ENCODE data around the gene SUB1. TPM values are rescaled to one million over a fixed set of nuclear protein-coding genes. Genes with fewer than 3 reads are reported as not detected.
"Not testable (repeated sequence)": the region's sequence is repeated elsewhere in the genome, so short reads cannot be mapped to it uniquely, and the experiment has no call there.

Gene SUB1
- polyA plus RNA-seq, 2 donors = 106 to 145 TPM

GRCh38 chr5:32545102-32545800, 40.1 kb upstream of the SUB1 start:
- H3K4me1 ChIP-seq (ENCODE audit: control insufficient read depth in 2 of 2, insufficient read depth in 2 of 2, low read length in 1 of 2) = no peaks in the 10 kb centered on the region
- H3K27ac ChIP-seq (ENCODE audit: low read depth in 2 of 2, low read length in 1 of 2) = no peak overlapping the region
- H3K9me3 ChIP-seq (ENCODE audit: control insufficient read depth in 2 of 2, insufficient read depth in 1 of 2, low read depth in 1 of 2, low read length in 1 of 2) = no peaks in the 10 kb centered on the region
- WGBS, 2 donors = 63 to 66% methylated on average over 12 of the region's 12 CpGs
- H3K4me3 ChIP-seq (ENCODE audit: low read depth in 1 of 2, low read length in 2 of 2) = no peak overlapping the region
- H3K27me3 ChIP-seq (ENCODE audit: control insufficient read depth in 1 of 2, insufficient read depth in 2 of 2, low read length in 2 of 2) = no peaks in the 10 kb centered on the region
- no peaks in the 10 kb centered on the region for H3K36me3 ChIP-seq (ENCODE audit: control insufficient read depth in 2 of 2, insufficient read depth in 2 of 2, low read length in 1 of 2)

- no peak overlapping the region for H3K27ac ChIP-seq (ENCODE audit: low read depth in 2 of 2, low read length in 1 of 2)
- no peak overlapping the region for H3K4me3 ChIP-seq (ENCODE audit: low read depth in 1 of 2, low read length in 2 of 2)
- H3K9me3 ChIP-seq (ENCODE audit: control insufficient read depth in 2 of 2, insufficient read depth in 1 of 2, low read depth in 1 of 2, low read length in 1 of 2) = no peaks in the 10 kb centered on the region
- H3K27me3 ChIP-seq (ENCODE audit: control insufficient read depth in 1 of 2, insufficient read depth in 2 of 2, low read length in 2 of 2) = no peaks in the 10 kb centered on the region
- no peaks in the 10 kb centered on the region for H3K36me3 ChIP-seq (ENCODE audit: control insufficient read depth in 2 of 2, insufficient read depth in 2 of 2, low read length in 1 of 2)
- WGBS, 2 donors = 52 to 71% methylated on average over 3 of the region's 3 CpGs
- H3K4me1 ChIP-seq (ENCODE audit: control insufficient read depth in 2 of 2, insufficient read depth in 2 of 2, low read length in 1 of 2) = no peaks in the 10 kb centered on the region
These were observed 34.2 kb upstream of the SUB1 start for GRCh38 chr5:32551194-32551593.

GRCh38 chr5:32551865-32552264, 33.5 kb upstream of the SUB1 start:
- 84 to 94% methylated on average over 2 of the region's 2 CpGs for WGBS, 2 donors
- H3K9me3 ChIP-seq (ENCODE audit: control insufficient read depth in 2 of 2, insufficient read depth in 1 of 2, low read depth in 1 of 2, low read length in 1 of 2) = no peaks in the 10 kb centered on the region
- no peaks in the 10 kb centered on the region for H3K4me1 ChIP-seq (ENCODE audit: control insufficient read depth in 2 of 2, insufficient read depth in 2 of 2, low read length in 1 of 2)
- no peak overlapping the region for H3K27ac ChIP-seq (ENCODE audit: low read depth in 2 of 2, low read length in 1 of 2)
- H3K36me3 ChIP-seq (ENCODE audit: control insufficient read depth in 2 of 2, insufficient read depth in 2 of 2, low read length in 1 of 2) = no peaks in the 10 kb centered on the region
- H3K27me3 ChIP-seq (ENCODE audit: control insufficient read depth in 1 of 2, insufficient read depth in 2 of 2, low read length in 2 of 2) = no peaks in the 10 kb centered on the region
- no peak overlapping the region for H3K4me3 ChIP-seq (ENCODE audit: low read depth in 1 of 2, low read length in 2 of 2)

GRCh38 chr5:32552491-32552890, 32.9 kb upstream of the SUB1 start:
- not testable (repeated sequence) for H3K4me1 ChIP-seq (ENCODE audit: control insufficient read depth in 2 of 2, insufficient read depth in 2 of 2, low read length in 1 of 2); H3K4me3 ChIP-seq (ENCODE audit: low read depth in 1 of 2, low read length in 2 of 2); H3K36me3 ChIP-seq (ENCODE audit: control insufficient read depth in 2 of 2, insufficient read depth in 2 of 2, low read length in 1 of 2); H3K9me3 ChIP-seq (ENCODE audit: control insufficient read depth in 2 of 2, insufficient read depth in 1 of 2, low read depth in 1 of 2, low read length in 1 of 2); H3K27ac ChIP-seq (ENCODE audit: low read depth in 2 of 2, low read length in 1 of 2); H3K27me3 ChIP-seq (ENCODE audit: control insufficient read depth in 1 of 2, insufficient read depth in 2 of 2, low read length in 2 of 2)
- 97 to 98% methylated on average over 6 of the region's 6 CpGs for WGBS, 2 donors

GRCh38 chr5:32552936-32553335, 32.4 kb upstream of the SUB1 start:
- WGBS, 2 donors = 97 to 99% methylated on average over 10 of the region's 10 CpGs
- Histone ChIP-seq H3K4me1 (ENCODE audit: control insufficient read depth in 2 of 2, insufficient read depth in 2 of 2, low read length in 1 of 2) (no peaks in the 10 kb centered on the region), H3K4me3 (ENCODE audit: low read depth in 1 of 2, low read length in 2 of 2) (no peak overlapping the region), H3K9me3 (ENCODE audit: control insufficient read depth in 2 of 2, insufficient read depth in 1 of 2, low read depth in 1 of 2, low read length in 1 of 2) (no peaks in the 10 kb centered on the region), H3K36me3 (ENCODE audit: control insufficient read depth in 2 of 2, insufficient read depth in 2 of 2, low read length in 1 of 2) (no peaks in the 10 kb centered on the region), H3K27ac (ENCODE audit: low read depth in 2 of 2, low read length in 1 of 2) (no peak overlapping the region), H3K27me3 (ENCODE audit: control insufficient read depth in 1 of 2, insufficient read depth in 2 of 2, low read length in 2 of 2) (no peaks in the 10 kb centered on the region)

- not testable (repeated sequence) for H3K27me3 ChIP-seq (ENCODE audit: control insufficient read depth in 1 of 2, insufficient read depth in 2 of 2, low read length in 2 of 2); H3K27ac ChIP-seq (ENCODE audit: low read depth in 2 of 2, low read length in 1 of 2); H3K36me3 ChIP-seq (ENCODE audit: control insufficient read depth in 2 of 2, insufficient read depth in 2 of 2, low read length in 1 of 2); H3K9me3 ChIP-seq (ENCODE audit: control insufficient read depth in 2 of 2, insufficient read depth in 1 of 2, low read depth in 1 of 2, low read length in 1 of 2); H3K4me1 ChIP-seq (ENCODE audit: control insufficient read depth in 2 of 2, insufficient read depth in 2 of 2, low read length in 1 of 2); H3K4me3 ChIP-seq (ENCODE audit: low read depth in 1 of 2, low read length in 2 of 2)
- 63 to 69% methylated on average over 2 of the region's 2 CpGs for WGBS, 2 donors
These were observed 31.1 kb upstream of the SUB1 start for GRCh38 chr5:32554181-32554780.

GRCh38 chr5:32556543-32556942, 28.8 kb upstream of the SUB1 start:
- not testable (repeated sequence) for H3K9me3 ChIP-seq (ENCODE audit: control insufficient read depth in 2 of 2, insufficient read depth in 1 of 2, low read depth in 1 of 2, low read length in 1 of 2); H3K4me1 ChIP-seq (ENCODE audit: control insufficient read depth in 2 of 2, insufficient read depth in 2 of 2, low read length in 1 of 2); H3K36me3 ChIP-seq (ENCODE audit: control insufficient read depth in 2 of 2, insufficient read depth in 2 of 2, low read length in 1 of 2); H3K27ac ChIP-seq (ENCODE audit: low read depth in 2 of 2, low read length in 1 of 2); H3K4me3 ChIP-seq (ENCODE audit: low read depth in 1 of 2, low read length in 2 of 2); H3K27me3 ChIP-seq (ENCODE audit: control insufficient read depth in 1 of 2, insufficient read depth in 2 of 2, low read length in 2 of 2)
- WGBS, 2 donors = 86 to 88% methylated on average over 6 of the region's 6 CpGs

GRCh38 chr5:32559411-32559810, 25.9 kb upstream of the SUB1 start:
- no peaks in the 10 kb centered on the region for H3K4me1 ChIP-seq (ENCODE audit: control insufficient read depth in 2 of 2, insufficient read depth in 2 of 2, low read length in 1 of 2)
- no peak overlapping the region for H3K27ac ChIP-seq (ENCODE audit: low read depth in 2 of 2, low read length in 1 of 2)
- no peaks in the 10 kb centered on the region for H3K9me3 ChIP-seq (ENCODE audit: control insufficient read depth in 2 of 2, insufficient read depth in 1 of 2, low read depth in 1 of 2, low read length in 1 of 2)
- H3K27me3 ChIP-seq (ENCODE audit: control insufficient read depth in 1 of 2, insufficient read depth in 2 of 2, low read length in 2 of 2) = no peaks in the 10 kb centered on the region
- no peaks in the 10 kb centered on the region for H3K36me3 ChIP-seq (ENCODE audit: control insufficient read depth in 2 of 2, insufficient read depth in 2 of 2, low read length in 1 of 2)
- H3K4me3 ChIP-seq (ENCODE audit: low read depth in 1 of 2, low read length in 2 of 2) = no peak overlapping the region

GRCh38 chr5:32559921-32560320, 25.4 kb upstream of the SUB1 start:
- no peaks in the 10 kb centered on the region for H3K36me3 ChIP-seq (ENCODE audit: control insufficient read depth in 2 of 2, insufficient read depth in 2 of 2, low read length in 1 of 2)

GRCh38 chr5:32562056-32562455, 23.3 kb upstream of the SUB1 start:
- Histone ChIP-seq H3K4me3 (ENCODE audit: low read depth in 1 of 2, low read length in 2 of 2) (no peak overlapping the region), H3K9me3 (ENCODE audit: control insufficient read depth in 2 of 2, insufficient read depth in 1 of 2, low read depth in 1 of 2, low read length in 1 of 2) (no peaks in the 10 kb centered on the region), H3K27ac (ENCODE audit: low read depth in 2 of 2, low read length in 1 of 2) (no peak overlapping the region), H3K27me3 (ENCODE audit: control insufficient read depth in 1 of 2, insufficient read depth in 2 of 2, low read length in 2 of 2) (no peaks in the 10 kb centered on the region), H3K4me1 (ENCODE audit: control insufficient read depth in 2 of 2, insufficient read depth in 2 of 2, low read length in 1 of 2) (no peaks in the 10 kb centered on the region), H3K36me3 (ENCODE audit: control insufficient read depth in 2 of 2, insufficient read depth in 2 of 2, low read length in 1 of 2) (no peaks in the 10 kb centered on the region)
- WGBS, 2 donors = 88 to 96% methylated on average over 2 of the region's 2 CpGs

More at GRCh38 chr5:32559921-32560320, 25.4 kb upstream of the SUB1 start:
- no peak overlapping the region for H3K27ac ChIP-seq (ENCODE audit: low read depth in 2 of 2, low read length in 1 of 2)
- no peak overlapping the region for H3K4me3 ChIP-seq (ENCODE audit: low read depth in 1 of 2, low read length in 2 of 2)
- no peaks in the 10 kb centered on the region for H3K27me3 ChIP-seq (ENCODE audit: control insufficient read depth in 1 of 2, insufficient read depth in 2 of 2, low read length in 2 of 2)
- no peaks in the 10 kb centered on the region for H3K9me3 ChIP-seq (ENCODE audit: control insufficient read depth in 2 of 2, insufficient read depth in 1 of 2, low read depth in 1 of 2, low read length in 1 of 2)
- H3K4me1 ChIP-seq (ENCODE audit: control insufficient read depth in 2 of 2, insufficient read depth in 2 of 2, low read length in 1 of 2) = no peaks in the 10 kb centered on the region

Data from esophagus (tissue), 2 donors.